NB4 (cell line): ENCODE results near the gene L3MBTL4.

Source experiments
- CTCF ChIP-seq: IDR thresholded peaks from one replicate; pipeline ENCODE4 v1.5.1; 2012; ENCODE audit warnings: low read depth, low read length
- MAX ChIP-seq: IDR thresholded peaks from 2 replicates; pipeline ENCODE4 v1.6.1; 2011; ENCODE audit warnings: low read depth, low read length
- MYC ChIP-seq: IDR thresholded peaks from 2 replicates; pipeline ENCODE4 v1.6.1; 2011; ENCODE audit warnings: low read depth, low read length
- POLR2A ChIP-seq: IDR thresholded peaks from 2 replicates; pipeline ENCODE4 v1.6.1; 2011; ENCODE audit warnings: mild to moderate bottlenecking; ENCODE audit not compliant: insufficient read length; ENCODE audit errors: extremely low read depth

- TF ChIP-seq POLR2A = no peak
- no peak for TF ChIP-seq CTCF
- no peak for TF ChIP-seq MYC
- TF ChIP-seq MAX = no peak
Observed at GRCh38 chr18:6078877-6079276, 335.8 kb downstream of the L3MBTL4 start.
